HG03378 (cell line): Measurements from ENCODE around the gene AP4M1.
"Not testable (repeated sequence)": the region's sequence is repeated elsewhere in the genome, so short reads cannot be mapped to it uniquely, and the experiment has no call there.

Experiments
- ATAC-seq: cut with Tn5 transposase; IDR thresholded peaks from one replicate; pipeline ENCODE4 v1.9.1; 2021; ENCODE audit warnings: mild to moderate bottlenecking, moderate library complexity; ENCODE audit not compliant: unreplicated experiment

The AP4M1 gene

GRCh38 chr7:100130220-100130607 lies 28.8 kb downstream of the AP4M1 start:
- not testable (repeated sequence) for ATAC-seq

DNA sequence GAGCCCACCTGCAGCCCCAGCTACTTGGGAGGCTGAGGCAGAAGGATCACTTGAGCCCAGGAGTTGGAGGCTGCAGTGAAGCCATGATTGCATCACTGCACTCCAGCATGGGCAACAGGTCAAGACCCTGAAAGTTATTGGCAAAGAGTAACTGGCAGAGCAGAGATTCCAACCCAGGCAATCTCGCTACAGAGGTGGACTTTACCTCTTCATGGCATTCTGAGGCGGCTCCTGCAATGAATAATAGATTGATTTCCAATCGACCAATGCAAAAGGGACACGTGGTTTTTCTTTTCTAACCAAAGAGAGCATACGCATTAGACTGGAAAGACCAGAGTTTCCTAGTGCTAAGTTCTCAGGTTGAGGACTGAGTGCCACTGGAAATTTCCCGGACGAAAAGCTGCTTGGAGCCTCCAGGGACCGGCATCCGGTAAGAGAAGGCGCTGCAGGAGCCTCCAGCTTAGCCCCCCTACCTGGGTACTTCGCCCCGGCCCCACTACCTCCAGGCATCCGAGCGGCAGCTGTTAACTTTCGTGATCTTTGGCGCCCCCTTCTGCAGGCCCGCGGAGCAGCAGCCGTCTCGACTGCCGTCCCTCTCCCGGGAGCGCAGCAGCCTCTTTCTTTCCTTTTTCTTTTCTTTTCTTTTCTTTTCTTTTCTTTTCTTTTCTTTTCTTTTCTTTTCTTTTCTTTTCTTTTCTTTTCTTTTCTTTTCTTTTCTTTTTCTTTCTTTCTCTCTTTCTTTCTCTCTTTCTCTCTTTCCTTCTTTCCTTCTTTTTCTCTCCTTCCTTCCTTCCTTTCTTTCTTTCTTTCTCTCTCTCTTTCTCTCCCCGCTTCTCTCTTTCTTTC lies 29.4 kb downstream of the AP4M1 start:
- ATAC-seq = no peak

DNA sequence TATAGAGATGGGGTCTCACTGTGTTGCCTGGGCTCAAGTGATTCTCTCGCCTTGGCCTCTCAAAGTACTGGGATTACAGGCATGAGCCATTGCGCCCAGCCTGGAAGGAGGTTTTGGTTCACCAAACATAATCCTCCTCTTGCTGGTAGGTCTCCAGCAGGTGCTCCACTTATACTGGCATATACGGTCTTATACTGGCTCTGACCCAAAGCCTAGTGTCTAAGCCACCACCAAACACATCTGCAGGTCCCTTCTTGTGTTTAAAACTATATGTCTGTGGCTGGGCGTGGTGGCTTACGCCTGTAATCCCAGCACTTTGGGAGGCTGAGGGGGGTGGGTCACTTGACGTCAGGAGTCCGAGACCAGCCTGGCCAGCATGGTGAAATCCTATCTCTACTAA lies 30.7 kb downstream of the AP4M1 start:
- ATAC-seq = no peak

DNA sequence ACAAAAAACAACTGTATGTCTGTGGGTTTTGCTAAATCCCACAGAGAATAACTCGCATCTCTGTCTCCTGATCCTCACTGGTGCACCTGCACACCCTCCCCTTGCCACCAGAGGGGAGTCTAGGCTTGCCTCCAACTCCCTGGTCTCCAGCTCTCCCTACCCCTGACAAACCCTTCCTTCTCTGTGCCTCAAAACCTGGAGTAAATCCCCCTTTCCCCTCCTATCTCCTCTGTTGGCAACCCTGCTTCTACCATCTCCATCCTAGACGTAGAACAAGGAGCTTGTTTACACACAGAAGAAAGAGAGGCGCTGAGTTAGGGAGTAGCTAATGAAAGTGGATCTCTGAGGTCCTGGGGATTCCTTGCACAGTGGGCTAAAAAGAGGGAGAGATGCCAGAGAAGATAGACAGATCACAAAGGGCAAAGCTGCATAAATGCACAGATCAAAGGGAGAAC lies 31.3 kb downstream of the AP4M1 start:
- no peak for ATAC-seq

- ATAC-seq = no peak
Measured at GRCh38 chr7:100137851-100138760, 36.7 kb downstream of the AP4M1 start.

GRCh38 chr7:100141555-100141949 lies 40.1 kb downstream of the AP4M1 start:
- no peak for ATAC-seq

DNA sequence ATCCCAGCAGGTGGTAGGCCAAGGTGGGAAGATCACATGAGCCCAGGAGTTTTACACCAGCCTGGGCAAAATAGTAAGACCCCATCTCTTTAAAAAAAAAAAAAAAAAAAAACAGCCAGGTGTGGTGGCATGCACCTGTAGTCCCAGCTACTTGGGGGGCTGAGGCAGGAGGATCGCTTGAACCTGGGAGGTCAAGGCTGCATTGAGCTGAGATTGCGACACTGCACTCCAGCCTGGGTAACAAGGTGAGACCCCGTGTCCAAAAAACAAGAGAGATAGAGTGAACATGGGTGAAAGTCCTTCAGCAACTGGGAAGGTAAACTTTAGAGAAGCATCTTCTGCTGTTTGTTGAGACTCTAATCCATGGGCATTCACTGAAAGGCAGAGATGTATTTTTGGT lies 41.0 kb downstream of the AP4M1 start:
- no peak for ATAC-seq

GRCh38 chr7:100146350-100146749 lies 44.9 kb downstream of the AP4M1 start:
- not testable (repeated sequence) for ATAC-seq

- no peak for ATAC-seq
Measured at GRCh38 chr7:100147278-100147677, 45.8 kb downstream of the AP4M1 start.

GRCh38 chr7:100148225-100148558 lies 46.7 kb downstream of the AP4M1 start:
- ATAC-seq = no peak

DNA sequence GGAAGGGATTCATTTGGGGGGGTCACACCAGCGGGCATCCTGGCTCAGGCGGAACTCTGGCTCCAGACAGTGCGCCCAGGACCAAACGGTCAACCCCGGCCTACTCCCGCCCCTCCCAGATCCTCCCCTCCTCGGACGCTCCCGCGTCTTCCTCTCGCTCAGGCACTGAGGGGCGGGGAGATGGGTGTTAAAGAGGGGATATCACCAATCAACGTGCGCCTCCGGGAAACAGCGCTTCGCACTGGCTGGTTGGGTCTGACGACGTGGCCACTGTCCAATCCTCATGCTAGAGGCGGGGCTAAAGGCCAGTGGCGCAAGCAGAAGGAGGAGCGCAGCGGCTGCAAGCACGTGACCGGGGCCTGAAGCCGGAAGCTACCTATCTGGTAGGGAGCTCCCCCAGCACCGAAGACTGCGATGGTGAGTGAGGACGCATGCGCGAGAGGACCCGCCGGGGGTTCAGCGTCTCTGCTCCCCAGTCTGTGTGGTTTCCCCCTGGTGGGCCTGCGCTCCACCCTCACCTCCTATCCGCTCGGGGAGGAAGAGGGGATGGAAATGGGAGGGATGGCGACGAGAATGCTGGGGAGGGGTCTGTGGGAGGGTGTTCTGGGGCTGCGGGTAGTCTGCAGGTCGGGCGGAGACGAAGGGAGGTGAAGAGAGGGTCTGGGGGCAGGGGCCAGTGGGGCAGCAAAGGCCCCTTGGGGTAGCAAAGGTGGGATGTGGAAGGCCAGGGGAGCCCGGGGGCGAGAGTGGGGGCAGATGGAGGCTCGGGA lies 47.3 kb downstream of the AP4M1 start, which contains the start of gene LAMTOR4:
TSS of gene LAMTOR4 (plus strand) at position 360 of the 770 bp plus-strand sequence. CDS start at position 415, 55 bp downstream.
- ATAC-seq = peak; percentile 98

- no peak for ATAC-seq
Measured at GRCh38 chr7:100152404-100152803, 51.0 kb downstream of the AP4M1 start.

DNA sequence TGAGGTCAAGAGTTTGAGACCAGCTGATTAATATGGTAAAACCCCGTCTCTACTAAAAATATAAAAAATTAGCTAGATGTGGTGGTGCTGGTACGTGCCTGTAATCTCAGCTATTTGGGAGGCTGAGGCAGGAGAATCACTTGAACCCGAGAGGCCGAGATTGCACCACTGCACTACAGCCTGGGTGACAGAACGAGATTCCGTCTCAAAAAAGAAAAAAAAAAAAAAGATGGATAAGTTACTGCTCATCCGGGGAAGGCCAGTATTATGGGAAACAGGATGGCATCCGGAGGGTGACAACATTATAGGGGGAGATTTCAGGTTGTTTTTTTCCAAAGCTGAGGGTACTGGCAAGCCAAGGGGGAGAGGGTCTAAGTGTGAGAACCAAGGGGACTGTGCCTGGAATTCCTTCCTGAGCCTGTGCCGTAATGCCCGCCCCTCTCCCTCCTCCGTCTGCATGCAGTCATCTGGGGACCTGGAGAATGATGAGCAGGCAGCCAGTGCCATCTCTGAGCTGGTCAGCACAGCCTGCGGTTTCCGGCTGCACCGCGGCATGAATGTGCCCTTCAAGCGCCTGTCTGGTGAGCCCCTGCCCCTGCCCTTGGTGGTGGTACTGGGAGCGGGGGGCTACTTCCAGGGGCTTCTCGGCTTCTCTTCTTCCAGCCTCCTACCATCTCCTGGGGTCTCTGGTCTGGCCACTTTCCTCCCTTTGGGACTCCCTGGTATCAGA lies 51.7 kb downstream of the AP4M1 start:
- ATAC-seq = no peak

DNA sequence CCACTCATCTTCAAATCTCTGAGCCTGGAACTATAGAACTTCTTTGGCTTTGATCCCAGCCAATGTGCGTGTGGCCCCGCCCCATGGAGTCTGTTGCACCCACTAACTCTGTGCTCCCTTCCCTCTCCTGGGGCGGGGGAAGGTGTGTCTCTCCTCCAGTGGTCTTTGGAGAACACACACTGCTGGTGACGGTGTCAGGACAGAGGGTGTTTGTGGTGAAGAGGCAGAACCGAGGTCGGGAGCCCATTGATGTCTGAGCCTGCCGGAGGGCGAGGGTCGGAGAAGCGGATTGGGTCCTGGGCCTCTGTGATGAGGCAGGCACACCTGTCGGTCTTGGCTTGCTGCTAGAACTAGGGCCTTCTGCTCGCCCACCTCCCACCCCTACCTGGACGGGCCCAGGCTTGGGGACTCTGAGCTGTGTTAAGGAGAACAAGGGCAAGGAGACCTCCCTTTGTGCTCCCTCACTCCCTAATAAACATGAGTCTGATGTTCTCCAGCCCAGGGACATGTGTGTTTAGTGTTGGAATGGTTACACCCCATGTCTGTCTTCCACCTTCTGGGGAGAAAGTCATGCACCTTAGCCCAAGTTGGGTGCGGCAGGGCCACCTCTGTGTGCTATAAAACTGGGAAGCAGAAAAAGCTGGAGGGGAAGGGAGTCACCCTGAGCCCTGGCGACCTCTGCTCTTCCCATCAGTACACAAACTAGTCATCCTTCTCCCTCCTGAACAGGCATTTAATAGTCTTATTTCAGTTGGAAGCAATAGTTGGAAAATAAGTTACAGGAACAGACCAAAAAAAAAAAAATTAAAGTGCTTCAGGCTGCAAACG lies 52.5 kb downstream of the AP4M1 start:
- no peak for ATAC-seq

DNA sequence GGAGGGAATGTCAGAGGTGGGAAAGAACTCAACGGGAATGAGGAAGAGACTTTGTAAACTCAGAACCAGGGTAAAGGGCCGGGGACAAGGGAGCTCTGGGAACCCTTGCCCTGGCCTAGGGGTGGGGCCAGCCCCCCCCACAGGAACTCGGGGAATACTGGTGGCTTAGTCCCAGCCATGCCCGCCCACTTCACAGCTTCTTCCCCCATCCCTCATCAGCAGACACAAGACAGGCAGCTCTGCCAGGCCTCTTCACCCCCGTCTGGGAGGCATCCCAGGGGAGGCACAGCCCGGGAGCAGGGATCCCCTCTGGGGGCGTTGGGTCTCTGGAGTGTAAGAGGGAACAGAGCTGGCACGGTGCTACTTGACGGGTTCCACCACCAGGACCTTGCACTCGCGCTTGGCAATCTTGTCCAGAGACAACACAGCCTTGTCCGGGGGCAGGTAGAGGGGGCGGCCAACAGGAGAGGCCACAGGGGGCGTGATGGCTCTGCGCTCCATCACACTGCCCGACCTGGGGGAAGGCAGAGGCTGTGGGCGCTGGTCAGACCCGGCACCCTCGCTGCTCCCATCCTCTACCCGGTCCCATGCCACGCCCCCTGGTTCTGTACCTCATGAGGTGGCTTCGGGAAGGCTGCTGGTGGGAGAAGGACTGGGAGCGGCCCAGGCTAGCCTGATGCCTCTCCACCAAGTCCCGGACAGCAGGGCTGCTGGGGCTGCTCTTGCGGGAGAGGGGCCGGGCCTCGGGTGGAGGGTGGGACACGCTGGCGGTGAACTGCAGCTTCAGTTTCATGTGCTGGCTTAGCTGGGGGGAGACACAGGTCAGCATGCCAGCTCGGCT lies 53.4 kb downstream of the AP4M1 start:
- no peak for ATAC-seq

DNA sequence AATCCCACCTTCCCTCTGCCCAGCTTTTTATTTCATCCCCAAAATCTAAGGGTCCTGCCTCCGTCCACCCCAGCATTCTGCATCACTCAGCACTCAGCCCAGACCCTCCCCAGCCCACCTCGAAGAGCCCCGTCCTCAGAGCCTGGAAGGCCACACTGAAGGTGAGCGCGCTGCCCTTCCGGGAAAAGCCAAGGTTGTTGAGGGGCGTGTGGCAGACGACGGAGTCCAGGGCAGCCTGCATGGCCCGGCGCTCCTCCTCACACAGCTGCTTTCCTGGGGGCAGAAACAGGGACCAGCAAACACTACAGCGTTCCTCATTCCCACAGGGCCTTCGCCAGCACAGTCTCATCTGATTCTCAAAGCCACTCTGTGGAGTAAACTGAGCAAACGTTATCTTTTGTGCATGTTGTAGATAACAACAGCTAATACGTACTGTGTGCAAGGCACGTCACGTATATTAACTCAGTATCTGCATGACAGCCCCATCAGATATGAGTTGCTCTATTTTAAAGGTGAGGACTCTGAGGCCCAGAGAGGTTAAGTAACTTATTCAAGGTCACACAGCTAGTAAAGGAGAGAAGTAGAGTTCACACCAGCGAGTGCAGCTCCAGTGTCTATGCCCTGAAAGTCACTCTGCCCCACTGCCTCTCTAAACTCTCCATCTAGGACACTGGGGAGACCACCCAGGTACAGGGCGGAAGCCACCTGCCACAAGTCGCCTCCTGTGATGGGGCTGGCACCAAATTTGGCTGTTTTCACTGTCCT lies 54.3 kb downstream of the AP4M1 start:
- ATAC-seq = no peak

DNA sequence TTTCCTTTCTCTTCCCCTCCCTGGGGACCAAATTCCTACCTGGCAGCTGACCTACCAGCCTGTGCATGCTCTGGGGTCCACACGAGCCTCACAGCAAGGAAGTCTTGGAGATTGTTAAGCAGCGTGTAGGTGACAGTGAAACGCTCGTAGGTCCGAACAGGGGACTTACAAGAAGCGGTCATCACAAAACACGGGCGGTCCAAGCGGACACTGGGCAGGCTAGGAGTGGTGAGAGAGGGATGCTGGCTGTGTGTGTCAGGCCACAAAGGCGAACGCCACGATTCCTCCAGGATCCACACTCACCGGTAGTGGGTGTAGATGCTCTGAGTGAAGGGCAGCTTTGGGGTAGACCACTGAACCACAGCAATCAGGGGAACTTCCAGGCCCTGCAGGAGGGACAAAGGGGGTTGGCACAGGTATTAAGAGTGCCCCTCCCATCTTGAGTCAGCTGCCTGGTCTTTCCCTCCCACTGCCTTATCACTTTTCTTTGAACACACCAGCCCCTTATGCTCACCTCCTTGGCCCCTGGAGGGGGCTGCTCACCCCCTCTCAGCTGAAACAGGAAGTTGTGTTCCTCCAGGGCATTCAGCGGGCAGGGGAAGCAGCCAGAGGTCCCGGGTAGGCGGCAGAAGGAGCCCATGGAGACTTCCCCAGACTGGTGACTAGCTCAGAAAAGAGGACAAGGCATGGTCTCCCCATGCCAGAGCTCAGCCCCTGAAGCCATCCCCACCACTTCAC lies 55.1 kb downstream of the AP4M1 start:
- ATAC-seq = no peak
